Measurements from ENCODE around the gene MANEA.

Gene MANEA

GRCh38 chr6:95589067-95589466, 11.7 kb downstream of the MANEA start:
- DNase-seq, result no peak

- DNase-seq, result no peak
Measured at GRCh38 chr6:95589826-95590570, 12.7 kb downstream of the MANEA start.

- DNase-seq, result no peak
Measured at GRCh38 chr6:95593025-95593424, 15.7 kb downstream of the MANEA start.

- no peak for DNase-seq
Measured at GRCh38 chr6:95596021-95596420, 18.7 kb downstream of the MANEA start.

- DNase-seq, result no peak
Measured at GRCh38 chr6:95599706-95600105, 22.4 kb downstream of the MANEA start.

GRCh38 chr6:95601133-95601532, 23.8 kb downstream of the MANEA start:
- no peak for DNase-seq

GRCh38 chr6:95614094-95614493, 36.8 kb downstream of the MANEA start:
- no peak for DNase-seq

- no peak for DNase-seq
Measured at GRCh38 chr6:95629551-95629950, 52.2 kb downstream of the MANEA start.

- no peak for DNase-seq
Measured at GRCh38 chr6:95636552-95637431, 59.5 kb downstream of the MANEA start.

- DNase-seq, result no peak
Measured at GRCh38 chr6:95648636-95649035, 71.3 kb downstream of the MANEA start.

GRCh38 chr6:95649451-95649850, 72.1 kb downstream of the MANEA start:
- no peak for DNase-seq

GRCh38 chr6:95654176-95654575, 76.8 kb downstream of the MANEA start:
- no peak for DNase-seq

- no peak for DNase-seq
Measured at GRCh38 chr6:95658886-95659285, 81.6 kb downstream of the MANEA start.

All from NCI-H1048 (cell line).